Bone marrow (tissue), 2 donors: Measurements from ENCODE around the gene SARDH.

Experiments
- DNase-seq, 2 donors: peaks; one replicate each; lab custom pipeline; 2025; lab: John Stamatoyannopoulos, UW

Gene SARDH

GRCh38 chr9:133734590-133735414, 3.4 kb downstream of the SARDH start:
- DNase-seq: no peak

- no peak for DNase-seq
Measured at GRCh38 chr9:133733796-133734533, 4.2 kb downstream of the SARDH start.

GRCh38 chr9:133733421-133733795, 4.7 kb downstream of the SARDH start:
- DNase-seq: no peak

GRCh38 chr9:133732639-133733408, 5.3 kb downstream of the SARDH start:
- no peak for DNase-seq

GRCh38 chr9:133731876-133732638, 6.1 kb downstream of the SARDH start:
- DNase-seq: no peak

GRCh38 chr9:133730994-133731715, 7.0 kb downstream of the SARDH start:
- no peak for DNase-seq

GRCh38 chr9:133729617-133730281, 8.4 kb downstream of the SARDH start:
- DNase-seq: no peak

GRCh38 chr9:133728856-133729616, 9.1 kb downstream of the SARDH start:
- no peak for DNase-seq

GRCh38 chr9:133727876-133728441, 10.2 kb downstream of the SARDH start:
- DNase-seq: no peak

- DNase-seq: no peak
Measured at GRCh38 chr9:133727277-133727875, 10.8 kb downstream of the SARDH start.

GRCh38 chr9:133726401-133727276, 11.5 kb downstream of the SARDH start:
- DNase-seq: no peak

GRCh38 chr9:133725886-133726285, 12.3 kb downstream of the SARDH start:
- no peak for DNase-seq

- DNase-seq: no peak
Measured at GRCh38 chr9:133718563-133719315, 19.4 kb downstream of the SARDH start.

- no peak for DNase-seq
Measured at GRCh38 chr9:133717113-133718031, 20.8 kb downstream of the SARDH start.

GRCh38 chr9:133716564-133717112, 21.5 kb downstream of the SARDH start:
- no peak for DNase-seq
